K562 (cell line): ENCODE measurements around the gene SCLY. TPM values are rescaled to one million over a fixed set of nuclear protein-coding genes. Genes with fewer than 3 reads are reported as not detected.

Experiments
- CBX1 ChIP-seq: sonication (generic); IDR thresholded peaks from 2 replicates; pipeline ENCODE4 v1.6.1; 2016; ENCODE audit warnings: antibody characterized with exemption, low read depth, mild to moderate bottlenecking
- DACH1 ChIP-seq: fragments of 450-650 bp; IDR thresholded peaks from 2 replicates; pipeline ENCODE4 v1.6.1; 2018; ENCODE audit not compliant: partially characterized antibody
- ELF4 ChIP-seq: fragments of 450-650 bp; formaldehyde crosslinking; IDR thresholded peaks from 2 replicates; pipeline ENCODE4 v1.4.0; 2022; ENCODE audit warnings: missing genetic modification characterization
- EWSR1 ChIP-seq: fragments of 450-650 bp; IDR thresholded peaks from 2 replicates; pipeline ENCODE4 v1.6.1; 2018; ENCODE audit warnings: borderline replicate concordance, mild to moderate bottlenecking, low read depth, moderate library complexity; ENCODE audit not compliant: partially characterized antibody
- NELFE ChIP-seq: IDR thresholded peaks from 2 replicates; pipeline ENCODE4 v1.6.1; 2011; ENCODE audit warnings: mild to moderate bottlenecking; ENCODE audit not compliant: insufficient read depth, insufficient read length
- NRF1 ChIP-seq, 2 experiments: fragments of 450-650 bp; IDR thresholded peaks in 1 of 2; conservative IDR thresholded peaks in 1 of 2; 2 replicates each; pipeline ENCODE4 v1.6.1; 2014; ENCODE audit warnings: mild to moderate bottlenecking in 2 of 2
- PHF20 ChIP-seq: fragments of 450-650 bp; IDR thresholded peaks from 2 replicates; pipeline ENCODE4 v1.6.1; 2018; ENCODE audit not compliant: partially characterized antibody
- PPARD ChIP-seq: fragments of 250-450 bp; sonication (Bioruptor Pico); IDR thresholded peaks from 2 replicates; pipeline ENCODE4 v1.8.0; 2022; ENCODE audit warnings: inconsistent platforms, mild to moderate bottlenecking, moderate library complexity
- RBM14 ChIP-seq: fragments of 200-400 bp; formaldehyde crosslinking; IDR thresholded peaks from 2 replicates; pipeline ENCODE4 v1.6.1; 2018; ENCODE audit warnings: low read depth, mild to moderate bottlenecking, low read length, moderate library complexity, borderline replicate concordance; ENCODE audit not compliant: insufficient read depth
- RBM39 ChIP-seq: fragments of 200-400 bp; formaldehyde crosslinking; optimal IDR thresholded peaks from 2 replicates; pipeline ENCODE3; 2018; ENCODE audit warnings: low read depth, low read length
- SLC30A9 ChIP-seq: fragments of 250-450 bp; sonication (Bioruptor Pico); IDR thresholded peaks from 2 replicates; pipeline ENCODE4 v1.8.0; 2022; ENCODE audit warnings: mild to moderate bottlenecking, moderate library complexity
- SMC3 ChIP-seq: conservative IDR thresholded peaks from 2 replicates; pipeline ENCODE4 v1.6.1; 2011; ENCODE audit warnings: low read depth, low read length, improper control_type of control experiment; ENCODE audit not compliant: insufficient read depth
- SP1 ChIP-seq: sonication (generic); formaldehyde crosslinking; IDR thresholded peaks from 2 replicates; pipeline ENCODE4 v1.8.1; 2022; ENCODE audit warnings: mild to moderate bottlenecking, missing genetic modification reagents
- TCF7 ChIP-seq: sonication (generic); IDR thresholded peaks from 2 replicates; pipeline ENCODE4 v1.6.1; 2016; ENCODE audit warnings: antibody characterized with exemption, borderline replicate concordance
- TFAM ChIP-seq: fragments of 250-450 bp; sonication (Bioruptor Pico); conservative IDR thresholded peaks from 2 replicates; pipeline ENCODE4 v1.5.0; 2021; ENCODE audit warnings: mild to moderate bottlenecking, moderate library complexity
- THRAP3 ChIP-seq: fragments of 450-650 bp; IDR thresholded peaks from 2 replicates; pipeline ENCODE4 v1.6.1; 2016; ENCODE audit warnings: mild to moderate bottlenecking, inconsistent platforms, borderline replicate concordance
- ZNF12 ChIP-seq: sonication (generic); formaldehyde crosslinking; IDR thresholded peaks from 2 replicates; pipeline ENCODE4 v1.4.0; 2020; ENCODE audit warnings: mild to moderate bottlenecking, missing genetic modification reagents
- ZNF134 ChIP-seq: fragments of 250-450 bp; sonication (Bioruptor Pico); conservative IDR thresholded peaks from 2 replicates; pipeline ENCODE4 v1.4.0; 2020
- ZNF584 ChIP-seq: fragments of 200-800 bp; sonication (Bioruptor generic); IDR thresholded peaks from 2 replicates; pipeline ENCODE4 v1.6.1; 2016; ENCODE audit warnings: low read depth, mild to moderate bottlenecking, missing genetic modification characterization, missing compliant biosample characterization
- ZNF699 ChIP-seq: fragments of 250-450 bp; sonication (Bioruptor Pico); IDR thresholded peaks from 2 replicates; pipeline ENCODE4 v1.8.0; 2021; ENCODE audit warnings: mild to moderate bottlenecking, moderate library complexity; ENCODE audit not compliant: insufficient replicate concordance
- polyA plus RNA-seq, 8 experiments: library from polyadenylated mRNA; depleted of rRNA in 4 of 8; stranded (reverse) in 5 of 8; unstranded in 3 of 8; fragments of >200 nt; fragmentation: Nextera tagmentation in 2 of 8; fragmentation: Illumina TruSeq in 1 of 8; extraction: Ambion mirVana in 2 of 8; extraction: Trizol in 1 of 8; gene quantifications; 2 replicates each; pipeline versions ENCODE4 v1.2.1 to v1.2.3, GENCODE V29; 2011 to 2014; ENCODE audit warnings: inconsistent platforms in 1 of 8, missing spikeins in 1 of 8
- total RNA-seq, 7 experiments: library from RNA; depleted of rRNA in 6 of 7; stranded (reverse); fragments of >200 nt in 6 of 7; fragmentation: Illumina TruSeq in 2 of 7; extraction: Trizol in 2 of 7; gene quantifications; 2 replicates each; pipeline versions ENCODE4 v1.2.1 to v1.2.3, GENCODE V29; 2011 to 2021; ENCODE audit warnings: low replicate concordance in 1 of 7
- TF ChIP-seq, protein P1 (sequence below), 2 experiments: fragments of 450-650 bp; conservative IDR thresholded peaks; 2 replicates each; pipeline ENCODE4 v1.6.1; 2017; ENCODE audit warnings: mild to moderate bottlenecking in 2 of 2, moderate library complexity in 2 of 2
- TF ChIP-seq, protein P2 (sequence below): fragments of 450-650 bp; IDR thresholded peaks from 2 replicates; pipeline ENCODE4 v1.6.1; 2016; ENCODE audit warnings: borderline replicate concordance
- TF ChIP-seq, protein P3 (sequence below): fragments of 450-650 bp; formaldehyde crosslinking; IDR thresholded peaks from 2 replicates; pipeline ENCODE4 v1.4.0; 2022; ENCODE audit warnings: mild to moderate bottlenecking, moderate library complexity

The SCLY gene
- total and polyA plus RNA-seq, 9 of the 15 experiments (the other 6 are each of a cell fraction or from before 2014, with no cell fraction given) = 2.6 to 32.2 (median 21.1) TPM

DNA sequence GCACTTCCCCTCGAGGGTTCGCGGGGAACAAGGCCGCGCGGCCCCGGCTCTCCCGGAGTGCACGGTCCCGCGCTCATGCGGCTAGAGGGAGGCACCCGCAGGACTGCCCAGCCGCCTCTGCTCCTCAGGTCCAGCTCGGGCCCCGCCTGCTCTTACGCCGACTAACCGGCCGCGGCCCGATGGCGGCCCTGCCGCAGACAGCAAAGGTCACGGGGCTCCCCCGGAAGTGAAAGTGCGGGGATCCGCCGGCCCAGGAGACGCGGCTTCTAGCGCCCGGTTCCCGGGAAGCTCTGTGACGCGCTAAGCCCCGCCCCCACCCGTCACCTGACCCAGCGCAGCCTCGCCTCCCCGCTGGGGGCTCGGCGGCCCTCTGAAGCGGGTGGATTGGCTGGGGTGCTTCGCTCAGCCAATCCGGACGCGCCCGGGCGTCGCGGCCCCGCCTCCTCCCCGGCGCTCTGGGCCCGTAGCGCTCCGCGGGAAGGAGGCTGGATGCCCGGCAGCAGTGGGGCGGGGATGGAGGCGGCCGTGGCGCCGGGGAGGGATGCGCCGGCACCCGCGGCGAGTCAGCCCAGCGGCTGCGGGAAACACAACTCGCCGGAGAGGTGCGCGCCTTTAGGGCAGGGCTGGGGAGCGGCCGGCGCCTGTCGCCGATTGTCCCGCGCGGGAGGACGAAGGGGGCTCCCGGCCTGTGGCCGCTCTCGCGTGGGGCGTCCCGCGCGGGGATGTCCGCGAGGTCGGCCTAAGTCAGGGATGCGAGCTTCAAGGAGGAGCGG, at the start of gene SCLY (continued):
- TF ChIP-seq, protein P1, sequence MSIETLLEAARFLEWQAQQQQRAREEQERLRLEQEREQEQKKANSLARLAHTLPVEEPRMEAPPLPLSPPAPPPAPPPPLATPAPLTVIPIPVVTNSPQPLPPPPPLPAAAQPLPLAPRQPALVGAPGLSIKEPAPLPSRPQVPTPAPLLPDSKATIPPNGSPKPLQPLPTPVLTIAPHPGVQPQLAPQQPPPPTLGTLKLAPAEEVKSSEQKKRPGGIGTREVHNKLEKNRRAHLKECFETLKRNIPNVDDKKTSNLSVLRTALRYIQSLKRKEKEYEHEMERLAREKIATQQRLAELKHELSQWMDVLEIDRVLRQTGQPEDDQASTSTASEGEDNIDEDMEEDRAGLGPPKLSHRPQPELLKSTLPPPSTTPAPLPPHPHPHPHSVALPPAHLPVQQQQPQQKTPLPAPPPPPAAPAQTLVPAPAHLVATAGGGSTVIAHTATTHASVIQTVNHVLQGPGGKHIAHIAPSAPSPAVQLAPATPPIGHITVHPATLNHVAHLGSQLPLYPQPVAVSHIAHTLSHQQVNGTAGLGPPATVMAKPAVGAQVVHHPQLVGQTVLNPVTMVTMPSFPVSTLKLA (conservative IDR thresholded peaks at IDR 0.05) = peak; percentile 47 to 63; a peak in 3 of 4 replicates
- TF ChIP-seq NELFE = no peak
- TF ChIP-seq EWSR1 = no peak
- no peak for TF ChIP-seq SLC30A9 (CRISPR knock-in tag)
- peak; percentile 72; the same call in 1 of the 2 replicates for TF ChIP-seq CBX1
- TF ChIP-seq SMC3 = no peak
- no peak for TF ChIP-seq RBM39
- TF ChIP-seq RBM14 = no peak
- TF ChIP-seq PHF20 = peak; percentile 89
- TF ChIP-seq TFAM (CRISPR knock-in tag) = no peak
- peak; percentile 84 for TF ChIP-seq SP1 (CRISPR knock-in tag)
- no peak for TF ChIP-seq ZNF584 (CRISPR knock-in tag)
- TF ChIP-seq TCF7 = peak; percentile 40; the same call in 1 of the 2 replicates
- peak; percentile 83 to 84 for TF ChIP-seq NRF1 (conservative IDR thresholded peaks at IDR 0.05 in 1 of 2, IDR thresholded peaks at IDR 0.05 in 1 of 2)
- TF ChIP-seq DACH1 = peak; percentile 10
- no peak for TF ChIP-seq PPARD
- TF ChIP-seq ELF4 = no peak
- no peak for TF ChIP-seq ZNF699 (CRISPR knock-in tag)
- no peak for TF ChIP-seq ZNF12
- no peak for TF ChIP-seq THRAP3
- TF ChIP-seq, protein P2, sequence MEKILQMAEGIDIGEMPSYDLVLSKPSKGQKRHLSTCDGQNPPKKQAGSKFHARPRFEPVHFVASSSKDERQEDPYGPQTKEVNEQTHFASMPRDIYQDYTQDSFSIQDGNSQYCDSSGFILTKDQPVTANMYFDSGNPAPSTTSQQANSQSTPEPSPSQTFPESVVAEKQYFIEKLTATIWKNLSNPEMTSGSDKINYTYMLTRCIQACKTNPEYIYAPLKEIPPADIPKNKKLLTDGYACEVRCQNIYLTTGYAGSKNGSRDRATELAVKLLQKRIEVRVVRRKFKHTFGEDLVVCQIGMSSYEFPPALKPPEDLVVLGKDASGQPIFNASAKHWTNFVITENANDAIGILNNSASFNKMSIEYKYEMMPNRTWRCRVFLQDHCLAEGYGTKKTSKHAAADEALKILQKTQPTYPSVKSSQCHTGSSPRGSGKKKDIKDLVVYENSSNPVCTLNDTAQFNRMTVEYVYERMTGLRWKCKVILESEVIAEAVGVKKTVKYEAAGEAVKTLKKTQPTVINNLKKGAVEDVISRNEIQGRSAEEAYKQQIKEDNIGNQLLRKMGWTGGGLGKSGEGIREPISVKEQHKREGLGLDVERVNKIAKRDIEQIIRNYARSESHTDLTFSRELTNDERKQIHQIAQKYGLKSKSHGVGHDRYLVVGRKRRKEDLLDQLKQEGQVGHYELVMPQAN = 0 out of 2 replicates have a peak, but pooled peaks have one; percentile 17
- no peak for TF ChIP-seq ZNF134 (CRISPR knock-in tag)
- TF ChIP-seq, protein P3, sequence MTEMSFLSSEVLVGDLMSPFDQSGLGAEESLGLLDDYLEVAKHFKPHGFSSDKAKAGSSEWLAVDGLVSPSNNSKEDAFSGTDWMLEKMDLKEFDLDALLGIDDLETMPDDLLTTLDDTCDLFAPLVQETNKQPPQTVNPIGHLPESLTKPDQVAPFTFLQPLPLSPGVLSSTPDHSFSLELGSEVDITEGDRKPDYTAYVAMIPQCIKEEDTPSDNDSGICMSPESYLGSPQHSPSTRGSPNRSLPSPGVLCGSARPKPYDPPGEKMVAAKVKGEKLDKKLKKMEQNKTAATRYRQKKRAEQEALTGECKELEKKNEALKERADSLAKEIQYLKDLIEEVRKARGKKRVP (CRISPR knock-in tag) = no peak
